Measurements from ENCODE around the gene TMED4.

Gene TMED4

GRCh38 chr7:44595934-44596635 lies 14.1 kb upstream of the TMED4 start:
- Histone ChIP-seq H2AFZ (ENCODE audit: low read depth) (no peak overlapping the region), H3K4me1 (ENCODE audit: low read depth, poor library complexity, severe bottlenecking) (peaks cover 11% of the 10 kb centered on the region), H4K20me1 (ENCODE audit: insufficient read depth) (no peaks in the 10 kb centered on the region), H3K4me3 (IDR thresholded peaks at IDR 0.05; ENCODE audit: insufficient read depth, low read depth, low read length) (no peak overlapping the region), H3K27me3 (ENCODE audit: insufficient read depth, low read depth) (no peaks in the 10 kb centered on the region), H3K79me2 (ENCODE audit: insufficient read depth, low read depth) (no peaks in the 10 kb centered on the region), H3K9ac (no peak overlapping the region), H3K27ac (no peak overlapping the region), H3K4me2 (no peak overlapping the region), H3K36me3 (ENCODE audit: insufficient read depth) (no peaks in the 10 kb centered on the region)
- no peak for TF ChIP-seq CTCF (conservative IDR thresholded peaks at IDR 0.05; ENCODE audit: low read depth, low read length)

GRCh38 chr7:44590910-44591309 lies 8.9 kb upstream of the TMED4 start:
- Histone ChIP-seq H2AFZ (ENCODE audit: low read depth) (no peak overlapping the region), H3K4me3 (IDR thresholded peaks at IDR 0.05; ENCODE audit: insufficient read depth, low read depth, low read length) (no peak overlapping the region), H3K4me2 (no peak overlapping the region), H3K4me1 (ENCODE audit: low read depth, poor library complexity, severe bottlenecking) (peaks cover 14% of the 10 kb centered on the region), H3K79me2 (ENCODE audit: insufficient read depth, low read depth) (no peaks in the 10 kb centered on the region), H4K20me1 (ENCODE audit: insufficient read depth) (no peaks in the 10 kb centered on the region), H3K27me3 (ENCODE audit: insufficient read depth, low read depth) (no peaks in the 10 kb centered on the region), H3K9ac (no peak overlapping the region), H3K36me3 (ENCODE audit: insufficient read depth) (no peaks in the 10 kb centered on the region), H3K27ac (no peak overlapping the region)
- TF ChIP-seq CTCF (conservative IDR thresholded peaks at IDR 0.05; ENCODE audit: low read depth, low read length): no peak

GRCh38 chr7:44587843-44588711 lies 6.0 kb upstream of the TMED4 start:
- no peak overlapping the region for H3K27ac ChIP-seq
- peak; percentile 91 for TF ChIP-seq CTCF (conservative IDR thresholded peaks at IDR 0.05; ENCODE audit: low read depth, low read length)
- H3K36me3 ChIP-seq (ENCODE audit: insufficient read depth): no peaks in the 10 kb centered on the region

GRCh38 chr7:44583146-44583865 lies 1.3 kb upstream of the TMED4 start:
- Histone ChIP-seq H3K4me3 (IDR thresholded peaks at IDR 0.05; ENCODE audit: insufficient read depth, low read depth, low read length) (no peak overlapping the region), H4K20me1 (ENCODE audit: insufficient read depth) (no peaks in the 10 kb centered on the region), H3K27ac (peak overlapping the region; percentile 76), H3K36me3 (ENCODE audit: insufficient read depth) (no peaks in the 10 kb centered on the region; the same call in 1 of the 2 replicates), H3K27me3 (ENCODE audit: insufficient read depth, low read depth) (no peaks in the 10 kb centered on the region), H3K79me2 (ENCODE audit: insufficient read depth, low read depth) (peaks cover 31% of the 10 kb centered on the region), H3K4me1 (ENCODE audit: low read depth, poor library complexity, severe bottlenecking) (peaks cover 32% of the 10 kb centered on the region), H3K9ac (peak overlapping the region; percentile 79), H3K4me2 (peak overlapping the region; percentile 86), H2AFZ (ENCODE audit: low read depth) (peak overlapping the region; percentile 87)
- no peak for TF ChIP-seq CTCF (conservative IDR thresholded peaks at IDR 0.05; ENCODE audit: low read depth, low read length)

More at GRCh38 chr7:44587843-44588711, 6.0 kb upstream of the TMED4 start:
- peaks cover 16% of the 10 kb centered on the region for H3K4me1 ChIP-seq (ENCODE audit: low read depth, poor library complexity, severe bottlenecking)
- peak overlapping the region; percentile 55 for H3K4me2 ChIP-seq
- H3K27me3 ChIP-seq (ENCODE audit: insufficient read depth, low read depth): no peaks in the 10 kb centered on the region
- no peak overlapping the region; the same call in 1 of the 2 replicates for H2AFZ ChIP-seq (ENCODE audit: low read depth)
- no peak overlapping the region for H3K9ac ChIP-seq
- no peaks in the 10 kb centered on the region for H4K20me1 ChIP-seq (ENCODE audit: insufficient read depth)
- H3K79me2 ChIP-seq (ENCODE audit: insufficient read depth, low read depth): no peaks in the 10 kb centered on the region
- no peak overlapping the region for H3K4me3 ChIP-seq (IDR thresholded peaks at IDR 0.05; ENCODE audit: insufficient read depth, low read depth, low read length)

All from KMS-11 (cell line).